Lung (tissue), 12 donors: ENCODE measurements around the gene PLAA. TPM values are rescaled to one million over a fixed set of nuclear protein-coding genes. Genes with fewer than 3 reads are reported as not detected.

Experiments used
- ATAC-seq: fragments of 200-7000 bp; cut with Tn5 transposase; one replicate; pipeline ENCODE4 v1.9.1; 2020; ENCODE audit warnings: moderate number of reproducible peaks; ENCODE audit not compliant: insufficient read depth, low FRiP score
- DNase-seq, 3 donors: peaks; one replicate each; pipeline ENCODE4 v3.0.0-alpha.2; 2013 to 2017
- H3K27ac ChIP-seq, 2 donors: one replicate each; pipeline ENCODE4 v1.5.1; 2013; ENCODE audit warnings: mild to moderate bottlenecking in 2 of 2, moderate library complexity in 2 of 2, control low read depth in 1 of 2, inconsistent platforms in 1 of 2, low read depth in 1 of 2, low read length in 1 of 2
- H3K27me3 ChIP-seq, 3 donors: one replicate each; pipeline ENCODE4 v1.5.1; 2013; ENCODE audit warnings: low read length in 2 of 3; ENCODE audit not compliant: control insufficient read depth in 3 of 3, insufficient read depth in 3 of 3
- H3K36me3 ChIP-seq, 4 donors: one replicate each; pipeline ENCODE4 v1.5.1; 2013; ENCODE audit warnings: low read length in 4 of 4, mild to moderate bottlenecking in 1 of 4, moderate library complexity in 1 of 4; ENCODE audit not compliant: control insufficient read depth in 4 of 4, insufficient read depth in 4 of 4
- H3K4me1 ChIP-seq, 5 donors: one replicate each; pipeline ENCODE4 v1.5.1; 2013; ENCODE audit warnings: low read length in 5 of 5, mild to moderate bottlenecking in 2 of 5, moderate library complexity in 1 of 5; ENCODE audit not compliant: control insufficient read depth in 5 of 5, insufficient read depth in 5 of 5
- H3K4me3 ChIP-seq: one replicate; pipeline ENCODE4 v1.5.1; 2013; ENCODE audit warnings: mild to moderate bottlenecking, control low read depth, moderate library complexity
- H3K9ac ChIP-seq, 2 donors: one replicate each; pipeline ENCODE4 v1.5.1; 2013; ENCODE audit warnings: low read length in 2 of 2, control low read depth in 1 of 2; ENCODE audit not compliant: insufficient read depth in 1 of 2
- H3K9me3 ChIP-seq, 4 donors: one replicate each; pipeline ENCODE4 v1.5.1; 2013; ENCODE audit warnings: low read length in 3 of 4, mild to moderate bottlenecking in 1 of 4, moderate library complexity in 1 of 4; ENCODE audit not compliant: control insufficient read depth in 4 of 4, insufficient read depth in 3 of 4
- CTCF ChIP-seq: IDR thresholded peaks from 2 replicates; pipeline ENCODE4 v1.5.1; 2012; ENCODE audit warnings: mild to moderate bottlenecking; ENCODE audit errors: control extremely low read depth, extremely low read depth
- WGBS, 2 donors: extraction: QIAGEN DNeasy Blood & Tissue Kit; methylation state at CpG; one replicate each; pipeline ENCODE4 v1.1.7; 2013; 5-methylcytosine and 5-hydroxymethylcytosine counted together
- polyA plus RNA-seq, 2 donors: library from polyadenylated mRNA; stranded (reverse); fragments of 200-250 nt; gene quantifications; one replicate each; pipeline ENCODE4 v1.2.1, GENCODE V29; 2013
- total RNA-seq, 2 donors: library from RNA; depleted of rRNA in 1 of 2; stranded (reverse); fragments of >200 nt in 1 of 2; gene quantifications; one replicate each; pipeline ENCODE4 v1.2.1, GENCODE V29; 2014 to 2021
- donor health status: control.
- donor health status: control.
- donor health status: Bipolar disorder and iron deficiency.
- donor health status: healthy.
- donor health status: DM: yes; HTN: yes; CAD: no.

The PLAA gene
- total and polyA plus RNA-seq, 4 donors = 8.8 to 25.2 (median 22.0) TPM

DNA sequence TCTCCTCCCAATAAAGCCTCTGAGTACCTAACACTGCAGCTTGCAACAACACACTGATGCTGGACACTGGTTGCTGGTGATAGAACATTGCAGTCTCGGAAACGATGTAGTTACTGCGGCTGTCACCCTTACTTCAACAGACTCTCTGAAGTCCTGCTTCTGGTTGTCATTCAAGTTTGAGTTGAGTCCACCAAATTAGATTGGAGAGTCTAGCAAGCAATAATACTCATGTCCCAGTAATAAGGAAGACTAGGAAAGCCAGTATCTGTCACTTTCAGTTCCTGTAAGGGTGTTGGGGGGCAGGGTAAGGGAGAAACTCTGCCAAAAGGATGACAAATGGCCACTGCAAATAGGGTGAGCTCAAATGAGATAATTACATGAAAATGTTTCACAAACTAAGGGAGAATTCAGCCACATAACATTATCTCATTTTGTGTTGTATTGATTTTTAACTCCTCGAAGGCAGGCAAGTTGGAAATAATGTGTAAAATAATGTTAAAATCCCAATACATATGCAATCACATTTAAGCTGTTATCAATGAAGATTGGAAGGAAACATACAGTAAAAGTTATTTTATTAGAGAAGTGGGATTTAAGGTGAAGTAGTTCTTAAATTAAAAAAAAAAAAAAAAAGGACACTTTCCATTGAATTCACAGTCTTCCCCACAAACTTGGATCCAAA is 8.3 kb upstream of the PLAA start:
- no peak for TF ChIP-seq CTCF
- H3K27me3 ChIP-seq = no peaks in the 10 kb centered on the region
- ATAC-seq (no peak), DNase-seq (peak; percentile 23 to 68 (median 64))
- peak overlapping the region; percentile 94 to 95 for H3K27ac ChIP-seq
- WGBS, 2 donors = 37 to 43% methylated on average over 4 of the region's 4 CpGs
- H3K4me3 ChIP-seq = peak overlapping the region; percentile 56
- H3K9ac ChIP-seq = peak overlapping the region; percentile 93 to 100
- H3K4me1 ChIP-seq = peaks cover 0 to 18% (median 5%) of the 10 kb centered on the region in 5 donors
- H3K36me3 ChIP-seq = no peaks in the 10 kb centered on the region
- H3K9me3 ChIP-seq = no peaks in the 10 kb centered on the region

DNA sequence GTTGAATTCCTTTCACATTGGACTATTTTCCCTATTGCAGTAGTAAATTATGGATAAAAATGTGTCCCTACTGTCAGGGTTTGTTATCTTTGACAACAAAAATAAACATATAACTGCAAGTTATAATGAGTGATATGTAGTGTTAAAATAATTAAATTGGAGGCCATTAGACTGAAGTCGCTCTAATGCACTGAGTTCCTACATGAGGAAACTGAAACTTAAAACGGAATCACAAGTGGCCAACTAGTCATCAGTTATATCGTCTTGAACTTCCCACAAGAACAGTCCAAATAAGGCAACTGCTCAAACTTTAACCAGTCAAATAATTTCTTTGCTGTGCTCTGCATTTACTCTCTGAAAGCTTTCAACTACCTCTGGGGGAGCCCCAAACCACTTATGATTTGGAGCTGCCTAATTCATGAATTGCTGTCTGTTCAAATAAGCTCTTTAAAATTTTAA is 7.0 kb upstream of the PLAA start:
- no peak for TF ChIP-seq CTCF
- Histone ChIP-seq H3K4me1 (peaks cover 0 to 18% (median 3%) of the 10 kb centered on the region in 5 donors), H3K9ac (no peak overlapping the region), H3K27me3 (no peaks in the 10 kb centered on the region), H3K9me3 (no peaks in the 10 kb centered on the region), H3K4me3 (no peak overlapping the region), H3K36me3 (no peaks in the 10 kb centered on the region), H3K27ac (no peak overlapping the region)
- ATAC-seq = no peak
- 59 to 60% methylated on average over 3 of the region's 3 CpGs for WGBS, 2 donors
- no peak for DNase-seq

GRCh38 chr9:26951794-26952193 is 4.8 kb upstream of the PLAA start:
- no peak for TF ChIP-seq CTCF
- Histone ChIP-seq H3K9ac (no peak overlapping the region), H3K36me3 (peaks cover 0 to 2% (median 0%) of the 10 kb centered on the region in 4 donors), H3K27ac (no peak overlapping the region), H3K27me3 (no peaks in the 10 kb centered on the region), H3K4me1 (peaks cover 0 to 14% (median 4%) of the 10 kb centered on the region in 5 donors), H3K9me3 (no peaks in the 10 kb centered on the region), H3K4me3 (no peak overlapping the region)
- no peak for ATAC-seq
- WGBS, 2 donors = 84 to 92% methylated on average over 3 of the region's 3 CpGs
- no peak for DNase-seq
